Loucy (cell line): ENCODE data around the gene EXOG.

ENCODE experiments used
- EZH2phosphoT487 ChIP-seq: fragments of 200-600 bp; IDR thresholded peaks from 2 replicates; pipeline ENCODE4 v1.6.1; 2018; ENCODE audit warnings: antibody characterized with exemption, mild to moderate bottlenecking, moderate library complexity, borderline replicate concordance
- TF ChIP-seq, protein P1 (sequence below): fragments of 200-600 bp; sonication (generic); conservative IDR thresholded peaks from 2 replicates; pipeline ENCODE4 v1.5.1; 2014; ENCODE audit warnings: mild to moderate bottlenecking, antibody characterized with exemption, low read length

DNA sequence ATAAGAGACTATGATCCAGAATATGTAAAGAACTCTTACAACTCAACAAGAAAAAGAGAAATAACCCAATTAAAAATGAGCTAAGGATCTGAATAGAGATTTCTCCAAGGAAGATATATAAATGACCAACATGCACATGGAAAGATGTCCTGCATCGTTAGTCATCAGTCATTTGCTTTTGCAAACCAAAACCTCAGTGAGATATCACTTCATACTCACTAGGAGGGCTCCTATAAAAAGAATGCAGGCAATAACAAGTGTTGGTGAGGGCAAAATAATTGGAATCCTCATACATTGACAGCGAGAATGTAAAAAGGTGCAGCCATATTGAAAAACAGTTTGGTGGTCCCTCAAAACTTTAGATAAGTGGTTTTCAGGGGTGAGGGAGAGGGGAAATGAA is 56.9 kb downstream of the EXOG start:
- TF ChIP-seq, protein P1, sequence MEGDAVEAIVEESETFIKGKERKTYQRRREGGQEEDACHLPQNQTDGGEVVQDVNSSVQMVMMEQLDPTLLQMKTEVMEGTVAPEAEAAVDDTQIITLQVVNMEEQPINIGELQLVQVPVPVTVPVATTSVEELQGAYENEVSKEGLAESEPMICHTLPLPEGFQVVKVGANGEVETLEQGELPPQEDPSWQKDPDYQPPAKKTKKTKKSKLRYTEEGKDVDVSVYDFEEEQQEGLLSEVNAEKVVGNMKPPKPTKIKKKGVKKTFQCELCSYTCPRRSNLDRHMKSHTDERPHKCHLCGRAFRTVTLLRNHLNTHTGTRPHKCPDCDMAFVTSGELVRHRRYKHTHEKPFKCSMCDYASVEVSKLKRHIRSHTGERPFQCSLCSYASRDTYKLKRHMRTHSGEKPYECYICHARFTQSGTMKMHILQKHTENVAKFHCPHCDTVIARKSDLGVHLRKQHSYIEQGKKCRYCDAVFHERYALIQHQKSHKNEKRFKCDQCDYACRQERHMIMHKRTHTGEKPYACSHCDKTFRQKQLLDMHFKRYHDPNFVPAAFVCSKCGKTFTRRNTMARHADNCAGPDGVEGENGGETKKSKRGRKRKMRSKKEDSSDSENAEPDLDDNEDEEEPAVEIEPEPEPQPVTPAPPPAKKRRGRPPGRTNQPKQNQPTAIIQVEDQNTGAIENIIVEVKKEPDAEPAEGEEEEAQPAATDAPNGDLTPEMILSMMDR = no peak
- no peak for TF ChIP-seq EZH2phosphoT487
